ENCODE data around the gene ORC4. TPM values are rescaled to one million over a fixed set of nuclear protein-coding genes. Genes with fewer than 3 reads are reported as not detected.

The ORC4 gene
- total RNA-seq, 1 donor = 22.4 TPM

- Histone ChIP-seq H3K27me3 (ENCODE audit: insufficient read depth, low read length) (no peaks in the 10 kb centered on the region), H3K4me2 (ENCODE audit: insufficient read depth, low read length) (no peak overlapping the region), H3K36me3 (ENCODE audit: insufficient read depth, low read length) (no peaks in the 10 kb centered on the region), H2AFZ (ENCODE audit: low read length) (no peak overlapping the region), H3K79me2 (ENCODE audit: insufficient read depth, low read length) (peaks cover 21% of the 10 kb centered on the region), H3K4me3 (ENCODE audit: insufficient read depth, low read length) (no peak overlapping the region), H3K27ac (ENCODE audit: low read depth, low read length) (no peak overlapping the region), H4K20me1 (ENCODE audit: insufficient read depth, low read length) (no peaks in the 10 kb centered on the region), H3K9me3 (ENCODE audit: low read depth, low read length) (no peaks in the 10 kb centered on the region), H3K4me1 (ENCODE audit: insufficient read depth, low read length) (no peaks in the 10 kb centered on the region)
- DNase-seq (ENCODE audit: insufficient read length, low spot score, missing footprints) = no peak
- TF ChIP-seq, protein P1, sequence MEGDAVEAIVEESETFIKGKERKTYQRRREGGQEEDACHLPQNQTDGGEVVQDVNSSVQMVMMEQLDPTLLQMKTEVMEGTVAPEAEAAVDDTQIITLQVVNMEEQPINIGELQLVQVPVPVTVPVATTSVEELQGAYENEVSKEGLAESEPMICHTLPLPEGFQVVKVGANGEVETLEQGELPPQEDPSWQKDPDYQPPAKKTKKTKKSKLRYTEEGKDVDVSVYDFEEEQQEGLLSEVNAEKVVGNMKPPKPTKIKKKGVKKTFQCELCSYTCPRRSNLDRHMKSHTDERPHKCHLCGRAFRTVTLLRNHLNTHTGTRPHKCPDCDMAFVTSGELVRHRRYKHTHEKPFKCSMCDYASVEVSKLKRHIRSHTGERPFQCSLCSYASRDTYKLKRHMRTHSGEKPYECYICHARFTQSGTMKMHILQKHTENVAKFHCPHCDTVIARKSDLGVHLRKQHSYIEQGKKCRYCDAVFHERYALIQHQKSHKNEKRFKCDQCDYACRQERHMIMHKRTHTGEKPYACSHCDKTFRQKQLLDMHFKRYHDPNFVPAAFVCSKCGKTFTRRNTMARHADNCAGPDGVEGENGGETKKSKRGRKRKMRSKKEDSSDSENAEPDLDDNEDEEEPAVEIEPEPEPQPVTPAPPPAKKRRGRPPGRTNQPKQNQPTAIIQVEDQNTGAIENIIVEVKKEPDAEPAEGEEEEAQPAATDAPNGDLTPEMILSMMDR (IDR thresholded peaks at IDR 0.05; ENCODE audit: extremely low read depth, low read depth, low read length) = no peak
These were observed 44.4 kb downstream of the ORC4 start for GRCh38 chr2:147976102-147976501.

- DNase-seq (ENCODE audit: insufficient read length, low spot score, missing footprints) = no peak
- no peak overlapping the region for H3K4me3 ChIP-seq (ENCODE audit: insufficient read depth, low read length)
These were observed 52.0 kb downstream of the ORC4 start for GRCh38 chr2:147968571-147968970.

GRCh38 chr2:147952118-147952517, 68.4 kb downstream of the ORC4 start:
- Histone ChIP-seq H3K27me3 (ENCODE audit: insufficient read depth, low read length) (no peaks in the 10 kb centered on the region), H3K4me1 (ENCODE audit: insufficient read depth, low read length) (no peaks in the 10 kb centered on the region), H2AFZ (ENCODE audit: low read length) (no peak overlapping the region), H3K4me3 (ENCODE audit: insufficient read depth, low read length) (no peak overlapping the region), H3K4me2 (ENCODE audit: insufficient read depth, low read length) (no peak overlapping the region), H3K79me2 (ENCODE audit: insufficient read depth, low read length) (no peaks in the 10 kb centered on the region), H3K36me3 (ENCODE audit: insufficient read depth, low read length) (peaks cover 3% of the 10 kb centered on the region), H4K20me1 (ENCODE audit: insufficient read depth, low read length) (no peaks in the 10 kb centered on the region), H3K9me3 (ENCODE audit: low read depth, low read length) (no peaks in the 10 kb centered on the region), H3K27ac (ENCODE audit: low read depth, low read length) (no peak overlapping the region)
- TF ChIP-seq, protein P1 (IDR thresholded peaks at IDR 0.05; ENCODE audit: extremely low read depth, low read depth, low read length) = no peak
- DNase-seq (ENCODE audit: insufficient read length, low spot score, missing footprints) = no peak

More at GRCh38 chr2:147968571-147968970, 52.0 kb downstream of the ORC4 start:
- Histone ChIP-seq H3K9me3 (ENCODE audit: low read depth, low read length) (no peaks in the 10 kb centered on the region), H3K4me1 (ENCODE audit: insufficient read depth, low read length) (no peaks in the 10 kb centered on the region), H3K27me3 (ENCODE audit: insufficient read depth, low read length) (no peaks in the 10 kb centered on the region), H2AFZ (ENCODE audit: low read length) (no peak overlapping the region), H3K4me2 (ENCODE audit: insufficient read depth, low read length) (no peak overlapping the region), H3K36me3 (ENCODE audit: insufficient read depth, low read length) (no peaks in the 10 kb centered on the region), H3K27ac (ENCODE audit: low read depth, low read length) (no peak overlapping the region), H4K20me1 (ENCODE audit: insufficient read depth, low read length) (no peaks in the 10 kb centered on the region), H3K79me2 (ENCODE audit: insufficient read depth, low read length) (peaks cover 9% of the 10 kb centered on the region)
- TF ChIP-seq, protein P1 (IDR thresholded peaks at IDR 0.05; ENCODE audit: extremely low read depth, low read depth, low read length) = no peak

GRCh38 chr2:147945660-147946059, 74.9 kb downstream of the ORC4 start:
- Histone ChIP-seq H3K79me2 (ENCODE audit: insufficient read depth, low read length) (no peaks in the 10 kb centered on the region), H3K9me3 (ENCODE audit: low read depth, low read length) (no peaks in the 10 kb centered on the region), H3K4me1 (ENCODE audit: insufficient read depth, low read length) (no peaks in the 10 kb centered on the region), H3K27ac (ENCODE audit: low read depth, low read length) (no peak overlapping the region), H3K36me3 (ENCODE audit: insufficient read depth, low read length) (no peaks in the 10 kb centered on the region), H3K27me3 (ENCODE audit: insufficient read depth, low read length) (no peaks in the 10 kb centered on the region), H3K4me3 (ENCODE audit: insufficient read depth, low read length) (no peak overlapping the region), H2AFZ (ENCODE audit: low read length) (no peak overlapping the region), H3K4me2 (ENCODE audit: insufficient read depth, low read length) (no peak overlapping the region), H4K20me1 (ENCODE audit: insufficient read depth, low read length) (no peaks in the 10 kb centered on the region)
- no peak for DNase-seq (ENCODE audit: insufficient read length, low spot score, missing footprints)
- TF ChIP-seq, protein P1 (IDR thresholded peaks at IDR 0.05; ENCODE audit: extremely low read depth, low read depth, low read length) = no peak
